ENCODE measurements around the gene EGFL7. TPM values are rescaled to one million over a fixed set of nuclear protein-coding genes. Genes with fewer than 3 reads are reported as not detected.

EGFL7 gene
- total and polyA plus RNA-seq, 2 of the 13 experiments (the other 11 are each of a cell fraction or from before 2014, with no cell fraction given) = 0.20 to 5.1 TPM

- TF ChIP-seq, protein P1, sequence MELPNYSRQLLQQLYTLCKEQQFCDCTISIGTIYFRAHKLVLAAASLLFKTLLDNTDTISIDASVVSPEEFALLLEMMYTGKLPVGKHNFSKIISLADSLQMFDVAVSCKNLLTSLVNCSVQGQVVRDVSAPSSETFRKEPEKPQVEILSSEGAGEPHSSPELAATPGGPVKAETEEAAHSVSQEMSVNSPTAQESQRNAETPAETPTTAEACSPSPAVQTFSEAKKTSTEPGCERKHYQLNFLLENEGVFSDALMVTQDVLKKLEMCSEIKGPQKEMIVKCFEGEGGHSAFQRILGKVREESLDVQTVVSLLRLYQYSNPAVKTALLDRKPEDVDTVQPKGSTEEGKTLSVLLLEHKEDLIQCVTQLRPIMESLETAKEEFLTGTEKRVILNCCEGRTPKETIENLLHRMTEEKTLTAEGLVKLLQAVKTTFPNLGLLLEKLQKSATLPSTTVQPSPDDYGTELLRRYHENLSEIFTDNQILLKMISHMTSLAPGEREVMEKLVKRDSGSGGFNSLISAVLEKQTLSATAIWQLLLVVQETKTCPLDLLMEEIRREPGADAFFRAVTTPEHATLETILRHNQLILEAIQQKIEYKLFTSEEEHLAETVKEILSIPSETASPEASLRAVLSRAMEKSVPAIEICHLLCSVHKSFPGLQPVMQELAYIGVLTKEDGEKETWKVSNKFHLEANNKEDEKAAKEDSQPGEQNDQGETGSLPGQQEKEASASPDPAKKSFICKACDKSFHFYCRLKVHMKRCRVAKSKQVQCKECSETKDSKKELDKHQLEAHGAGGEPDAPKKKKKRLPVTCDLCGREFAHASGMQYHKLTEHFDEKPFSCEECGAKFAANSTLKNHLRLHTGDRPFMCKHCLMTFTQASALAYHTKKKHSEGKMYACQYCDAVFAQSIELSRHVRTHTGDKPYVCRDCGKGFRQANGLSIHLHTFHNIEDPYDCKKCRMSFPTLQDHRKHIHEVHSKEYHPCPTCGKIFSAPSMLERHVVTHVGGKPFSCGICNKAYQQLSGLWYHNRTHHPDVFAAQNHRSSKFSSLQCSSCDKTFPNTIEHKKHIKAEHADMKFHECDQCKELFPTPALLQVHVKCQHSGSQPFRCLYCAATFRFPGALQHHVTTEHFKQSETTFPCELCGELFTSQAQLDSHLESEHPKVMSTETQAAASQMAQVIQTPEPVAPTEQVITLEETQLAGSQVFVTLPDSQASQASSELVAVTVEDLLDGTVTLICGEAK (IDR thresholded peaks at IDR 0.05) = no peak
- TF ChIP-seq, protein P1 (CRISPR knock-in tag; IDR thresholded peaks at IDR 0.05) = no peak
- TF ChIP-seq CHCHD3 (CRISPR knock-in tag; IDR thresholded peaks at IDR 0.05) (no peak), ZNF770 (CRISPR knock-in tag; IDR thresholded peaks at IDR 0.05) (0 out of 2 replicates have a peak, but pooled peaks have one; percentile 15), CEBPG (CRISPR knock-in tag; IDR thresholded peaks at IDR 0.05) (no peak), PAWR (CRISPR knock-in tag; IDR thresholded peaks at IDR 0.05; ENCODE audit: borderline replicate concordance) (no peak), ZNF644 (CRISPR knock-in tag; IDR thresholded peaks at IDR 0.05; ENCODE audit: low read depth) (no peak), MEF2D (CRISPR knock-in tag; IDR thresholded peaks at IDR 0.05) (peak; percentile 96), UBTF (CRISPR knock-in tag; IDR thresholded peaks at IDR 0.05) (peak; percentile 78), SOX5 (CRISPR knock-in tag; IDR thresholded peaks at IDR 0.05; ENCODE audit: borderline replicate concordance) (peak; percentile 50; the same call in 1 of the 2 replicates), U2AF2 (IDR thresholded peaks at IDR 0.05; ENCODE audit: low read depth, low read length) (no peak), ZNF674 (CRISPR knock-in tag; IDR thresholded peaks at IDR 0.05; ENCODE audit: low read depth) (no peak)
These were observed 37.3 kb upstream of the EGFL7 start (continued) for GRCh38 chr9:136625101-136626065.

Data from HepG2 (cell line).